Activated T-cell treated with anti-CD3 and anti-CD28 coated beads for 4 hours (primary cell): Measurements from ENCODE around the gene EP300.
"Not testable (repeated sequence)": the region's sequence is repeated elsewhere in the genome, so short reads cannot be mapped to it uniquely, and the experiment has no call there.

Experiments
- DNase-seq: peaks from one replicate; pipeline ENCODE4 v3.0.0-alpha.2; 2020

Gene EP300

GRCh38 chr22:41169157-41169556, 76.8 kb downstream of the EP300 start:
- DNase-seq = no peak

GRCh38 chr22:41171996-41172395, 79.6 kb downstream of the EP300 start:
- no peak for DNase-seq

- no peak for DNase-seq
These were observed 83.2 kb downstream of the EP300 start for GRCh38 chr22:41175546-41175945.

- no peak for DNase-seq
These were observed 84.7 kb downstream of the EP300 start for GRCh38 chr22:41177040-41177621.

GRCh38 chr22:41177622-41178424, 85.4 kb downstream of the EP300 start:
- no peak for DNase-seq

GRCh38 chr22:41178425-41178975, 86.1 kb downstream of the EP300 start:
- DNase-seq = no peak

- not testable (repeated sequence) for DNase-seq
These were observed 88.0 kb downstream of the EP300 start for GRCh38 chr22:41180362-41180761.

- DNase-seq = no peak
These were observed 88.5 kb downstream of the EP300 start for GRCh38 chr22:41180926-41181325.

GRCh38 chr22:41181349-41182241, 89.2 kb downstream of the EP300 start:
- no peak for DNase-seq

GRCh38 chr22:41184679-41185078, 92.3 kb downstream of the EP300 start:
- no peak for DNase-seq

GRCh38 chr22:41191467-41191866, 99.1 kb downstream of the EP300 start:
- DNase-seq = no peak

- DNase-seq = no peak
These were observed 101.4 kb downstream of the EP300 start for GRCh38 chr22:41193829-41194228.

GRCh38 chr22:41197038-41197972, 104.9 kb downstream of the EP300 start:
- peak; percentile 73 for DNase-seq

- DNase-seq = peak; percentile 39
These were observed 105.7 kb downstream of the EP300 start for GRCh38 chr22:41198027-41198580.

GRCh38 chr22:41201141-41201540, 108.7 kb downstream of the EP300 start:
- DNase-seq = no peak

GRCh38 chr22:41203118-41203517, 110.7 kb downstream of the EP300 start:
- DNase-seq = no peak

GRCh38 chr22:41204066-41204465, 111.7 kb downstream of the EP300 start:
- DNase-seq = no peak

GRCh38 chr22:41204992-41205900, 112.9 kb downstream of the EP300 start, which contains the start of gene L3MBTL2:
Gene L3MBTL2, plus strand, starts transcription at chr22:41205312. Its CDS starts 51 bp downstream, at chr22:41205363.
- peak; percentile 98 for DNase-seq

GRCh38 chr22:41206719-41207118, 114.3 kb downstream of the EP300 start:
- no peak for DNase-seq

- DNase-seq = no peak
These were observed 123.0 kb downstream of the EP300 start for GRCh38 chr22:41215409-41215808.
